Erythroblast (primary cell): Measurements from ENCODE around the gene CPNE2.
"Not testable (repeated sequence)": the region's sequence is repeated elsewhere in the genome, so short reads cannot be mapped to it uniquely, and the experiment has no call there.

ENCODE experiments used
- DNase-seq, 2 experiments: peaks; one replicate each; lab custom pipeline; 2025; lab: John Stamatoyannopoulos, UW
- GATA1 ChIP-seq: IDR thresholded peaks from 2 replicates; pipeline ENCODE4 v1.6.1; 2011; ENCODE audit warnings: low read depth, mild to moderate bottlenecking, control low read depth, low read length, moderate library complexity
- POLR2A ChIP-seq: IDR thresholded peaks from 2 replicates; pipeline ENCODE4 v1.6.1; 2011; ENCODE audit warnings: mild to moderate bottlenecking, low read length

The CPNE2 gene

GRCh38 chr16:57061084-57061905 lies 31.1 kb upstream of the CPNE2 start:
- TF ChIP-seq GATA1 (no peak), POLR2A (no peak)
- no peak for DNase-seq

GRCh38 chr16:57062329-57062728 lies 30.1 kb upstream of the CPNE2 start:
- TF ChIP-seq POLR2A, result no peak
- TF ChIP-seq GATA1, result no peak
- DNase-seq, result no peak

- not testable (repeated sequence) for DNase-seq
Measured at GRCh38 chr16:57063189-57063588, 29.2 kb upstream of the CPNE2 start.

GRCh38 chr16:57064995-57065394 lies 27.4 kb upstream of the CPNE2 start:
- no peak for DNase-seq
- TF ChIP-seq POLR2A, result no peak
- TF ChIP-seq GATA1, result no peak

GRCh38 chr16:57066625-57067024 lies 25.8 kb upstream of the CPNE2 start:
- no peak for TF ChIP-seq GATA1
- DNase-seq, result no peak

- TF ChIP-seq GATA1, result no peak
- TF ChIP-seq POLR2A, result no peak
- no peak for DNase-seq
Measured at GRCh38 chr16:57067347-57067746, 25.0 kb upstream of the CPNE2 start.

- no peak for DNase-seq
- TF ChIP-seq GATA1 (no peak), POLR2A (no peak)
Measured at GRCh38 chr16:57069053-57069452, 23.3 kb upstream of the CPNE2 start.

GRCh38 chr16:57069635-57070370 lies 22.6 kb upstream of the CPNE2 start:
- TF ChIP-seq GATA1 (no peak), POLR2A (no peak)
- no peak for DNase-seq

GRCh38 chr16:57070424-57070823 lies 22.0 kb upstream of the CPNE2 start:
- DNase-seq, result no peak
- TF ChIP-seq POLR2A, result no peak
- TF ChIP-seq GATA1, result no peak

GRCh38 chr16:57071081-57071732 lies 21.2 kb upstream of the CPNE2 start:
- not testable (repeated sequence) for DNase-seq

GRCh38 chr16:57071831-57072582 lies 20.4 kb upstream of the CPNE2 start:
- DNase-seq, result no peak
- TF ChIP-seq POLR2A (no peak), GATA1 (no peak)

GRCh38 chr16:57072616-57073275 lies 19.6 kb upstream of the CPNE2 start:
- DNase-seq, result no peak

GRCh38 chr16:57077714-57078113 lies 14.7 kb upstream of the CPNE2 start:
- no peak for DNase-seq
- TF ChIP-seq GATA1 (no peak), POLR2A (no peak)

More at GRCh38 chr16:57072616-57073275, 19.6 kb upstream of the CPNE2 start:
- TF ChIP-seq GATA1 (no peak), POLR2A (no peak)

- TF ChIP-seq GATA1 (no peak), POLR2A (no peak)
Measured at GRCh38 chr16:57081744-57082143, 10.6 kb upstream of the CPNE2 start.

More at GRCh38 chr16:57081744-57082143, 10.6 kb upstream of the CPNE2 start:
- DNase-seq, result no peak
